Mammary epithelial cell (primary cell): ENCODE results near the gene SAXO2.

ENCODE experiments used
- EZH2 ChIP-seq: IDR thresholded peaks from 2 replicates; pipeline ENCODE4 v1.6.1; 2012; ENCODE audit warnings: low read length, inconsistent platforms, borderline replicate concordance
- TF ChIP-seq, protein P1 (sequence below), 2 donors: IDR thresholded peaks in 1 of 2; conservative IDR thresholded peaks in 1 of 2; 2 replicates each; pipeline ENCODE4 v1.5.1; 2011 to 2012; ENCODE audit warnings: inconsistent platforms in 2 of 2, low read length in 2 of 2, mild to moderate bottlenecking in 2 of 2, control low read depth in 1 of 2, low read depth in 1 of 2; ENCODE audit not compliant: insufficient read depth in 1 of 2; ENCODE audit errors: extremely low read depth in 1 of 2

DNA sequence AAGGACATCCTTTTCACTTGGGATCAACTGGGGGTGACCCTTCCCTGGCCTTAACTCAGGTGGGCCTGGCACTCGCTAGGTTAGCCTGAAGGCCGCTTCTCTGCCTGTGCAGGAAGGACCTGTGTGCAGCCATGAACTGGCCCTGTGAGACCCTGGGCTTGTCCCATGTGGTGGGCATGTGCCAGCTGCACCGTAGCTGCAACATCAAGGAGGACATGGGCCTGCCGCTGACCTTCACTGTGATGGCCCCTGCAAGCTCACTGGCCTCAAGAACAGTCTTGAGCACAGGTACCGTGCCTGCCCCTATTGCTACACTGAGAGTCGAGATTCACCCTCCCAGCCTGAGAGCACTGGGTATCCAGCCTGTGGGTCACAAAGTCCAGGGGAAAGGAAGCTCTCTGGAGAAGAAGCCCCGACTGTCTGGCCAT lies 43.0 kb downstream of the SAXO2 start:
- TF ChIP-seq, protein P1, sequence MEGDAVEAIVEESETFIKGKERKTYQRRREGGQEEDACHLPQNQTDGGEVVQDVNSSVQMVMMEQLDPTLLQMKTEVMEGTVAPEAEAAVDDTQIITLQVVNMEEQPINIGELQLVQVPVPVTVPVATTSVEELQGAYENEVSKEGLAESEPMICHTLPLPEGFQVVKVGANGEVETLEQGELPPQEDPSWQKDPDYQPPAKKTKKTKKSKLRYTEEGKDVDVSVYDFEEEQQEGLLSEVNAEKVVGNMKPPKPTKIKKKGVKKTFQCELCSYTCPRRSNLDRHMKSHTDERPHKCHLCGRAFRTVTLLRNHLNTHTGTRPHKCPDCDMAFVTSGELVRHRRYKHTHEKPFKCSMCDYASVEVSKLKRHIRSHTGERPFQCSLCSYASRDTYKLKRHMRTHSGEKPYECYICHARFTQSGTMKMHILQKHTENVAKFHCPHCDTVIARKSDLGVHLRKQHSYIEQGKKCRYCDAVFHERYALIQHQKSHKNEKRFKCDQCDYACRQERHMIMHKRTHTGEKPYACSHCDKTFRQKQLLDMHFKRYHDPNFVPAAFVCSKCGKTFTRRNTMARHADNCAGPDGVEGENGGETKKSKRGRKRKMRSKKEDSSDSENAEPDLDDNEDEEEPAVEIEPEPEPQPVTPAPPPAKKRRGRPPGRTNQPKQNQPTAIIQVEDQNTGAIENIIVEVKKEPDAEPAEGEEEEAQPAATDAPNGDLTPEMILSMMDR (conservative IDR thresholded peaks at IDR 0.05 in 1 of 2, IDR thresholded peaks at IDR 0.05 in 1 of 2; ENCODE audit: extremely low read depth in 1 of 2, insufficient read depth in 1 of 2, low read depth in 1 of 2, low read length in 2 of 2): no peak
- TF ChIP-seq EZH2: no peak
